Liver (tissue), 9 donors: ENCODE results near the gene LDLRAD4. TPM values are rescaled to one million over a fixed set of nuclear protein-coding genes. Genes with fewer than 3 reads are reported as not detected.

Source experiments
- DNase-seq: peaks from one replicate; pipeline ENCODE4 v3.0.0-alpha.2; 2017; ENCODE audit warnings: low spot score
- H3K27ac ChIP-seq, 2 donors: one replicate each; pipeline ENCODE4 v1.7.0; 2013; ENCODE audit warnings: inconsistent platforms in 2 of 2, low read length in 2 of 2, control low read depth in 1 of 2, low read depth in 1 of 2, mild to moderate bottlenecking in 1 of 2
- H3K27me3 ChIP-seq, 4 donors: one replicate each; pipeline versions ENCODE4 v1.6.1 to v1.7.0; 2013; ENCODE audit warnings: low read length in 3 of 4, inconsistent platforms in 1 of 4, mild to moderate bottlenecking in 1 of 4, moderate library complexity in 1 of 4; ENCODE audit not compliant: control insufficient read depth in 4 of 4, insufficient read depth in 4 of 4
- H3K36me3 ChIP-seq, 4 donors: one replicate each; pipeline versions ENCODE4 v1.6.1 to v1.7.0; 2013; ENCODE audit warnings: low read length in 3 of 4, mild to moderate bottlenecking in 3 of 4, low read depth in 1 of 4, moderate library complexity in 1 of 4; ENCODE audit not compliant: control insufficient read depth in 4 of 4, insufficient read depth in 3 of 4
- H3K4me1 ChIP-seq, 4 donors: one replicate each; pipeline versions ENCODE4 v1.6.1 to v1.7.0; 2013; ENCODE audit warnings: low read length in 3 of 4, mild to moderate bottlenecking in 3 of 4, moderate library complexity in 1 of 4; ENCODE audit not compliant: control insufficient read depth in 4 of 4, insufficient read depth in 4 of 4
- H3K4me3 ChIP-seq, 3 donors: one replicate each; pipeline versions ENCODE4 v1.6.1 to v1.7.0; 2013; ENCODE audit warnings: low read length in 3 of 3, control low read depth in 1 of 3, low read depth in 1 of 3, mild to moderate bottlenecking in 1 of 3
- H3K9ac ChIP-seq, 2 donors: one replicate each; pipeline ENCODE4 v1.7.0; 2013; ENCODE audit warnings: low read length in 2 of 2, mild to moderate bottlenecking in 2 of 2, moderate library complexity in 2 of 2, control low read depth in 1 of 2, low read depth in 1 of 2
- H3K9me3 ChIP-seq, 4 donors: one replicate each; pipeline versions ENCODE4 v1.6.1 to v1.7.0; 2013; ENCODE audit warnings: low read length in 3 of 4; ENCODE audit not compliant: control insufficient read depth in 4 of 4
- CTCF ChIP-seq: fragments of 150-350 bp; IDR thresholded peaks from 2 replicates; pipeline ENCODE4 v1.5.1; 2017; ENCODE audit warnings: improper control_type of control experiment, low read depth, low read length; ENCODE audit not compliant: missing input control
- EGR1 ChIP-seq, 2 donors: IDR thresholded peaks; 2 replicates each; pipeline ENCODE4 v1.6.1; 2016 to 2018; ENCODE audit warnings: antibody characterized with exemption in 2 of 2, low read depth in 2 of 2
- FOXA1 ChIP-seq: IDR thresholded peaks from 2 replicates; pipeline ENCODE4 v1.6.1; 2016; ENCODE audit warnings: antibody characterized with exemption
- FOXA2 ChIP-seq: IDR thresholded peaks from 2 replicates; pipeline ENCODE4 v1.6.1; 2016; ENCODE audit warnings: antibody characterized with exemption
- GABPA ChIP-seq, 2 donors: IDR thresholded peaks in 1 of 2; conservative IDR thresholded peaks in 1 of 2; 2 replicates each; pipeline ENCODE4 v1.6.1; 2016; ENCODE audit warnings: antibody characterized with exemption in 2 of 2, mild to moderate bottlenecking in 1 of 2, moderate library complexity in 1 of 2
- HNF4G ChIP-seq: IDR thresholded peaks from 2 replicates; pipeline ENCODE4 v1.6.1; 2016; ENCODE audit warnings: antibody characterized with exemption
- JUND ChIP-seq, 2 donors: IDR thresholded peaks; 2 replicates each; pipeline ENCODE4 v1.6.1; 2016; ENCODE audit warnings: antibody characterized with exemption in 2 of 2
- RAD21 ChIP-seq, 2 donors: IDR thresholded peaks; 2 replicates each; pipeline ENCODE4 v1.6.1; 2016; ENCODE audit warnings: antibody characterized with exemption in 2 of 2, mild to moderate bottlenecking in 2 of 2
- REST ChIP-seq: IDR thresholded peaks from 2 replicates; pipeline ENCODE4 v1.6.1; 2016; ENCODE audit warnings: antibody characterized with exemption, mild to moderate bottlenecking
- RXRA ChIP-seq, 2 donors: IDR thresholded peaks; 2 replicates each; pipeline ENCODE4 v1.6.1; 2017 to 2018; ENCODE audit warnings: antibody characterized with exemption in 2 of 2, mild to moderate bottlenecking in 1 of 2
- SP1 ChIP-seq: IDR thresholded peaks from 2 replicates; pipeline ENCODE4 v1.6.1; 2018; ENCODE audit warnings: antibody characterized with exemption, mild to moderate bottlenecking
- TAF1 ChIP-seq: conservative IDR thresholded peaks from 2 replicates; pipeline ENCODE4 v1.6.1; 2016; ENCODE audit warnings: antibody characterized with exemption, mild to moderate bottlenecking
- YY1 ChIP-seq: IDR thresholded peaks from 2 replicates; pipeline ENCODE4 v1.6.1; 2016; ENCODE audit warnings: antibody characterized with exemption, mild to moderate bottlenecking
- polyA plus RNA-seq, 2 donors: library from polyadenylated mRNA; stranded (reverse) in 1 of 2; unstranded in 1 of 2; fragments of 200-250 nt in 1 of 2; fragments of >200 nt in 1 of 2; fragmentation: Nextera tagmentation in 1 of 2; extraction: Ambion mirVana in 1 of 2; gene quantifications; one replicate each; pipeline versions ENCODE4 v1.2.1 to v1.2.3, GENCODE V29; 2013 to 2015
- total RNA-seq, 2 donors: library from RNA; depleted of rRNA; stranded (reverse); fragments of >200 nt; gene quantifications; one replicate each; pipeline ENCODE4 v1.2.3, GENCODE V29; 2014
- TF ChIP-seq, protein P1 (sequence below): IDR thresholded peaks from 2 replicates; pipeline ENCODE4 v1.6.1; 2016; ENCODE audit warnings: antibody characterized with exemption
- TF ChIP-seq, protein P2 (sequence below): IDR thresholded peaks from 2 replicates; pipeline ENCODE4 v1.6.1; 2016; ENCODE audit warnings: antibody characterized with exemption
- TF ChIP-seq, protein P3 (sequence below): IDR thresholded peaks from 2 replicates; pipeline ENCODE4 v1.6.1; 2016; ENCODE audit warnings: antibody characterized with exemption
- donor health status: healthy.
- donor health status: healthy.
- donor health status: healthy.
- donor health status: healthy.
- donor health status: healthy.

LDLRAD4 gene
- total and polyA plus RNA-seq, 4 donors: 4.8 to 41.7 (median 12.7) TPM

GRCh38 chr18:13594551-13594950 is 376.0 kb downstream of the LDLRAD4 start (continued):
- TF ChIP-seq REST: no peak

- H3K27me3 ChIP-seq: no peaks in the 10 kb centered on the region
- peaks cover 0 to 4% (median 0%) of the 10 kb centered on the region in 4 donors for H3K4me1 ChIP-seq
- no peak overlapping the region for H3K9ac ChIP-seq
- TF ChIP-seq, protein P1, sequence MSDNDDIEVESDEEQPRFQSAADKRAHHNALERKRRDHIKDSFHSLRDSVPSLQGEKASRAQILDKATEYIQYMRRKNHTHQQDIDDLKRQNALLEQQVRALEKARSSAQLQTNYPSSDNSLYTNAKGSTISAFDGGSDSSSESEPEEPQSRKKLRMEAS: no peak
- TF ChIP-seq JUND (IDR thresholded peaks at IDR 0.05): no peak
- TF ChIP-seq EGR1 (IDR thresholded peaks at IDR 0.05; ENCODE audit: low read depth in 2 of 2): no peak
- TF ChIP-seq SP1: no peak
- TF ChIP-seq RAD21 (IDR thresholded peaks at IDR 0.05): no peak
- no peak for TF ChIP-seq CTCF
- TF ChIP-seq FOXA2: no peak
- no peak for TF ChIP-seq HNF4G
- TF ChIP-seq RXRA (IDR thresholded peaks at IDR 0.05): no peak
- TF ChIP-seq FOXA1: no peak
- no peak for TF ChIP-seq REST
- TF ChIP-seq YY1: no peak
- TF ChIP-seq TAF1: no peak
- TF ChIP-seq, protein P2, sequence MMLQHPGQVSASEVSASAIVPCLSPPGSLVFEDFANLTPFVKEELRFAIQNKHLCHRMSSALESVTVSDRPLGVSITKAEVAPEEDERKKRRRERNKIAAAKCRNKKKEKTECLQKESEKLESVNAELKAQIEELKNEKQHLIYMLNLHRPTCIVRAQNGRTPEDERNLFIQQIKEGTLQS: no peak
- no peak for TF ChIP-seq GABPA (IDR thresholded peaks at IDR 0.05 in 1 of 2, conservative IDR thresholded peaks at IDR 0.05 in 1 of 2)
- TF ChIP-seq, protein P3, sequence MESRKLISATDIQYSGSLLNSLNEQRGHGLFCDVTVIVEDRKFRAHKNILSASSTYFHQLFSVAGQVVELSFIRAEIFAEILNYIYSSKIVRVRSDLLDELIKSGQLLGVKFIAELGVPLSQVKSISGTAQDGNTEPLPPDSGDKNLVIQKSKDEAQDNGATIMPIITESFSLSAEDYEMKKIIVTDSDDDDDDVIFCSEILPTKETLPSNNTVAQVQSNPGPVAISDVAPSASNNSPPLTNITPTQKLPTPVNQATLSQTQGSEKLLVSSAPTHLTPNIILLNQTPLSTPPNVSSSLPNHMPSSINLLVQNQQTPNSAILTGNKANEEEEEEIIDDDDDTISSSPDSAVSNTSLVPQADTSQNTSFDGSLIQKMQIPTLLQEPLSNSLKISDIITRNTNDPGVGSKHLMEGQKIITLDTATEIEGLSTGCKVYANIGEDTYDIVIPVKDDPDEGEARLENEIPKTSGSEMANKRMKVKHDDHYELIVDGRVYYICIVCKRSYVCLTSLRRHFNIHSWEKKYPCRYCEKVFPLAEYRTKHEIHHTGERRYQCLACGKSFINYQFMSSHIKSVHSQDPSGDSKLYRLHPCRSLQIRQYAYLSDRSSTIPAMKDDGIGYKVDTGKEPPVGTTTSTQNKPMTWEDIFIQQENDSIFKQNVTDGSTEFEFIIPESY: no peak
- H3K36me3 ChIP-seq: no peaks in the 10 kb centered on the region
- DNase-seq: no peak
- no peak overlapping the region for H3K27ac ChIP-seq
- H3K9me3 ChIP-seq: peaks cover 0 to 8% (median 4%) of the 10 kb centered on the region in 4 donors
- H3K4me3 ChIP-seq: no peak overlapping the region
Measured at GRCh38 chr18:13597068-13597467, 378.5 kb downstream of the LDLRAD4 start.
